GM18868 (cell line): ENCODE data around the gene SLCO2B1.

Experiments used
- ATAC-seq: cut with Tn5 transposase; IDR thresholded peaks from one replicate; pipeline ENCODE4 v1.9.1; 2021; ENCODE audit warnings: mild to moderate bottlenecking, moderate library complexity; ENCODE audit not compliant: unreplicated experiment

The SLCO2B1 gene

GRCh38 chr11:75244052-75244814, 93.3 kb downstream of the SLCO2B1 start:
- ATAC-seq, result no peak

DNA sequence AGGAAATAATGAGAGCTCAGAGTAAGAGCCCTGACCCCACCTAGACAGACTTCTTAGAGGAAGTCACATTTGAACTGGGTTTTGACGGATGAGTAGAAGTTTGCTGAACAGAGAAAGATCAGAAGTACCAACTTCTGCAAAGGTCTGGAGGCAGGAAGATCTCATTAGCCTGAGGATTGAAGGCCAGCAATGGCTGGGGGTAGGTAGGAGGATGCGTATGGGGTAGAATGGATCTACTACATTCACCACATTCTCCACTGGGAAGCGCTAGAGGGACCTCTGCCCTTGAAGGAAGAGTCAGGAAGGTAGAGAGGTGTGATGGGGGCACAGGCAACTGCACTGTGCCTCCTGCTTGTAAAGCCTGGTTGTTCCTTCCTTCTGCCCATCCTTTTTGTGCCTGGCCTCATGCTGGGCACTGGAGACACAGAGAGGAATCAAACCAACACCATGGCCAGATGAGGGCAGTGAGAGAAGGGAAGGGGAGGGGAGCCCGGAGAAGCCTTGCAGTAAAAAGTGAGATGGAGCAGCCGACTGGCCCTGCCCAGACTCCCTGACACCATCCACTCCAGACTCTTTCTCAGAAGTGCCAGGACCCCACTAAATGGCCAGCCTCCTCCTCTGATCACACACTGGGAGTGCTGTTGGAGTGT, 94.6 kb downstream of the SLCO2B1 start:
- ATAC-seq, result no peak

DNA sequence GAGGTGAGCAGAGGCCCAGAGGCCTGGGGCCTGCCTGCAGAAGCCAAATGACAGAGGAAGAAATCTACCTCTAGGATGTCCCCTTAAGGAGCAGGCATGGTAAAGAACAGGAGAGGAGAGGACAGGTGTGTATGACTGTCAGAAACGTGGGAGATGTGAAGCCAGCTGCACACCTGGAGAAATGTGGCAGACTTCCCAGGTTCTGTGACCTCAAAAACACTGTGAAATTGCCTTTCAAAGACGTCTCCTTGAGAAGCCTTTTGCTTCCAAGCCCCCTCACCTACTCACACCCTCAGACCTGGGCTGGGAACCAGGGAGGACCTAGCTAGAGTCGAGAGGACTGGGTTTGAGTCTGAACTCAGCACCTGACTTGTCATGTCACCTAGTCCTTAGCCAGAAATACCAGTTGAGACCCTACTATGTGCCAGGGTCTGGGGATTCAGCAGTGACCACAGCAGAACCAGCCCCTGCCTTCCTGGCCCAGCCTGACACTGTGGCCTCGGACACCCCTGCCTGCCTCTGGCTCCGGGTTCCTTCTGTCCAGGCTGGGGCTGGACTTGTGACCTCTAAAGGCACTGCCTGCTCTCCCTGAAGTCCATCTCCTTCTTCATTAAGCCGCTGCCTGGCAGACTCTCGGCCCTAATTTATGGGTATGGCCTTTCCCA, 95.2 kb downstream of the SLCO2B1 start:
- no peak for ATAC-seq

- no peak for ATAC-seq
Observed at GRCh38 chr11:75246671-75247350, 95.9 kb downstream of the SLCO2B1 start.

GRCh38 chr11:75248924-75249256, 98.0 kb downstream of the SLCO2B1 start:
- no peak for ATAC-seq

- no peak for ATAC-seq
Observed at GRCh38 chr11:75249704-75250103, 98.8 kb downstream of the SLCO2B1 start.

GRCh38 chr11:75254326-75254725, 103.4 kb downstream of the SLCO2B1 start:
- ATAC-seq, result no peak
